ENCODE data around the gene THOP1. TPM values are rescaled to one million over a fixed set of nuclear protein-coding genes. Genes with fewer than 3 reads are reported as not detected.

Gene THOP1
- total and polyA plus RNA-seq, 8 donors: 37.6 to 65.3 (median 46.1) TPM

DNA sequence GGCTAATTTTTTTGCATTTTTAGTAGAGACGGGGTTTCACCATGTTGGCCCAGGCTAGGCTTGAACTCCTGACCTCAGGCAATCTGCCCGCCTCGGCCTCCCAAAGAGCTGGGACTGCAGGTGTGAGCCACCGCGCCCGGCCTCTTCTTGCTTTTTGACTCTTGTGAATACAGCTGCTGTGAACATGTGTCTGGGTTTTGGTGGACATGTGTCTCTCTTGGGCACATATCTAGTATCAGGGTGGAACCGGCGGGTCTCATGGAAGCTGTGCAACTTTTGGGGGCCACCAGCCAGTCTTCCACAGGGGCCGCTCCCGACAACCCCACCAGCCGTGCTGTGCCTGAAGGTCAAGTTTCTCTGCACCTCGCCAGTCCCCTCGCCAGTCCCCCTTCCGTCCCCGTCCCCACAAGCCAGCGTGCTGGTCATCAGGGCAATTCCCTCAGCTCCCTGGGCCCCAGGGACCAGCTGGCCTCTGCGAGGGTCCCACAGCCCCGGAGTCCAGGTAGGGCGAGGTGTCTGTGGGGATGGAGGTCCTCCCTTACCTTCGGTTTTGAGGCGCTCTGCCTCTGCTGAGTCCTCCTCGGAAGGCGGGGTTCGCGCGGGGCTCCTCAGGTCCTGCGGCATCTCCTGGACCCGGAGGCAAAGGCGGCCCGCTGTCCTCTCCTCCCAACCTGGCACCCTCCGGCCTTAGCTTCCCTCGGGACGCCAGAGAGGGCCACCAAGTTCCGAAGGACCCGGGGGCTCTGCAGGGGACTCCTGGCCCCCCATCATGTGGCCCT, 18.5 kb upstream of the THOP1 start:
- H3K4me1 ChIP-seq: peaks cover 0 to 11% of the 10 kb centered on the region in 2 donors
- H3K4me3 ChIP-seq: no peak overlapping the region
- DNase-seq (no peak), ATAC-seq (no peak)
- peaks cover 0 to 79% of the 10 kb centered on the region in 2 donors for H3K36me3 ChIP-seq
- no peak overlapping the region for H3K27ac ChIP-seq
- no peaks in the 10 kb centered on the region for H3K9me3 ChIP-seq
- H3K27me3 ChIP-seq: no peaks in the 10 kb centered on the region
- TF ChIP-seq, protein P1, sequence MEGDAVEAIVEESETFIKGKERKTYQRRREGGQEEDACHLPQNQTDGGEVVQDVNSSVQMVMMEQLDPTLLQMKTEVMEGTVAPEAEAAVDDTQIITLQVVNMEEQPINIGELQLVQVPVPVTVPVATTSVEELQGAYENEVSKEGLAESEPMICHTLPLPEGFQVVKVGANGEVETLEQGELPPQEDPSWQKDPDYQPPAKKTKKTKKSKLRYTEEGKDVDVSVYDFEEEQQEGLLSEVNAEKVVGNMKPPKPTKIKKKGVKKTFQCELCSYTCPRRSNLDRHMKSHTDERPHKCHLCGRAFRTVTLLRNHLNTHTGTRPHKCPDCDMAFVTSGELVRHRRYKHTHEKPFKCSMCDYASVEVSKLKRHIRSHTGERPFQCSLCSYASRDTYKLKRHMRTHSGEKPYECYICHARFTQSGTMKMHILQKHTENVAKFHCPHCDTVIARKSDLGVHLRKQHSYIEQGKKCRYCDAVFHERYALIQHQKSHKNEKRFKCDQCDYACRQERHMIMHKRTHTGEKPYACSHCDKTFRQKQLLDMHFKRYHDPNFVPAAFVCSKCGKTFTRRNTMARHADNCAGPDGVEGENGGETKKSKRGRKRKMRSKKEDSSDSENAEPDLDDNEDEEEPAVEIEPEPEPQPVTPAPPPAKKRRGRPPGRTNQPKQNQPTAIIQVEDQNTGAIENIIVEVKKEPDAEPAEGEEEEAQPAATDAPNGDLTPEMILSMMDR (IDR thresholded peaks at IDR 0.05): no peak
- intact Hi-C loops (cut with DNase I): no loop called here

DNA sequence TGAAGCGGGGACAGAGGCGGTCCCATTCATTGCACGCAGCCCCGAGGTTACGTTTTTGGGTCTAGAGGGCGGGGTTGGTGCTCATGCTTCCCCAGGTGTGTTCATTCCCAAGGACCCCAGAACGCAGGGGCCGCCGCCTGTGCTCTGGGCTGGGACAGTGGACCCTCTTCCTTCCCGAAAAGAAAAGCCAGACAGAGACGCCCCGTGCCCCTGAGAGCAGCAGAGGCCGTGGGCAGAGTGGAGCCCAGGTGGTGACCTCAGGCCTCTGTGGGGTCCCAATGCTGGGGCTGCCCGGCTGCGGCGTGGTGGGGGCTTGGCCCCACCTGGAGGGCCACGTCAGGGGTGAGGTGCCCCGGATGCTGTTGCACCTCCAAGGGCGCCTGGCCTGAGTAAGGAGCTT, 17.6 kb upstream of the THOP1 start:
- Histone ChIP-seq H3K9me3 (no peaks in the 10 kb centered on the region), H3K4me1 (peaks cover 0 to 11% of the 10 kb centered on the region in 2 donors), H3K36me3 (peaks cover 0 to 73% of the 10 kb centered on the region in 2 donors), H3K4me3 (no peak overlapping the region), H3K27ac (no peak overlapping the region), H3K27me3 (no peaks in the 10 kb centered on the region)
- ATAC-seq (no peak), DNase-seq (no peak)
- intact Hi-C loops (cut with DNase I): no loop called here
- TF ChIP-seq, protein P1 (IDR thresholded peaks at IDR 0.05): no peak

DNA sequence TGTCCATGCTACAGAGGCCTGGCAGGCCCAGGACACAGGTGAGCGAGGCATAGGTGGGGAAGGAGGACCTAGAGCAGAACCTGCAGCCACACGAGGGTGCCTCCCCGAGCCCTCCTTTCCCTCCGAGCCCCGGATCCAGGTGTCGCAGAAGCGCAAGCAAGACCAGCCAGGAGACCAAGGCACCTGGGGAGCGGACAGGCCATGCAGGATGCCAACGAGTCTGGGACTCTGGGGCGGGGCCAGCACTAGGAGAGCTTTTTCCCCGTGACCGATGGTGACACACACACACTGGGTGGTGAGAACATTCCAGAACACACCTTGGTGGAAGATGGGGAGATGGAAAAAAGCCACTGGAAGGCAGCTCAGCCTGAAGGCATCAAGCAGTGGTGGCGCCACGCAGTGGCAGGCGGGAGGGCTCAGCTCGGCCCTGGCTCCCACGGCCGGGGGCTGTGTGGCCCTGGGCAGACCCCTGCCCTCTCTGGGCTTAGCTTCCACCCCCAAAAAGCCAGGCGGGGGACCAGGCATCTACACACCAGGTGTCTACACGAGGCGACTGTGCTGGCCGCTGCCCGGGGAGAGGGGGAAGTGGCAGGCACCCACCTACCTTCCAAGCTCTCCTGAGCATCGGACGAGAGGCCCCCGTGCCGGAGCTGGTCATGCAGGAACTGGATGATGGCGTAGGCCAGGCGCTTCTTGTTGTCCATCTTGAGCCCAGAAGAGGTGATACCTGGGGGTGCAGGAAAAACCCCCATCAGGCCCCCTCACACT, 16.8 kb upstream of the THOP1 start:
- DNase-seq (no peak), ATAC-seq (no peak)
- no peak overlapping the region for H3K27ac ChIP-seq
- intact Hi-C loops (cut with DNase I): no loop called here
- no peaks in the 10 kb centered on the region for H3K9me3 ChIP-seq
- no peak overlapping the region for H3K4me3 ChIP-seq
- no peaks in the 10 kb centered on the region for H3K27me3 ChIP-seq
- peaks cover 0 to 11% of the 10 kb centered on the region in 2 donors for H3K4me1 ChIP-seq
- TF ChIP-seq, protein P1 (IDR thresholded peaks at IDR 0.05): no peak
- H3K36me3 ChIP-seq: peaks cover 0 to 64% of the 10 kb centered on the region in 2 donors

DNA sequence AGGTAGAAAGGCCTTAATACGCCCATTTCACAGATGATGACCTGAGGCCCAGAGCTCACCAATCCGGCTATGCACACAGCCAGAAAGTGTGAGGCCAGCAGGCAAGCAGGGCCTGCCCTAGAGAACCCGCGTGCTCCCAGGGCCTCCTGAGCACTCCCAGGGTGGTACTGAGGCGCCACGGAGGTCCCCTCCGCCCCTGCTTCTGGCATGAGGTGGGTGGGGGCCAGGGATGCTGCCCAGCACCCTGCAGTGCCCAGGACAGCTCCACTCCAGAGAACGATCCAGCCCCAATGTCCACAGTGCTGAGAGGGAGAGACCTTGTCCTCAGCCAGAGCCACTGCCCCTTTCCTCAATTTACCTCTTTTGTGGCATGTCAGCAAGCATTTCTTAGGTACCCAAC, 16.1 kb upstream of the THOP1 start:
- DNase-seq (no peak), ATAC-seq (no peak)
- Histone ChIP-seq H3K36me3 (peaks cover 0 to 57% of the 10 kb centered on the region in 2 donors), H3K27me3 (no peaks in the 10 kb centered on the region), H3K27ac (no peak overlapping the region), H3K4me1 (peaks cover 0 to 16% of the 10 kb centered on the region in 2 donors), H3K9me3 (no peaks in the 10 kb centered on the region), H3K4me3 (no peak overlapping the region)
- intact Hi-C loops (cut with DNase I): no loop called here
- TF ChIP-seq, protein P1 (IDR thresholded peaks at IDR 0.05): no peak
